Activated effector memory CD4-positive, alpha-beta T cell treated with Interleukin-2 at 50 U/mL for 16 hours (primary cell): ENCODE measurements around the gene NGB.
"Not testable (repeated sequence)": the region's sequence is repeated elsewhere in the genome, so short reads cannot be mapped to it uniquely, and the experiment has no call there.

Source experiments
- DNase-seq: peaks from one replicate; pipeline ENCODE4 v3.0.0-alpha.2; 2020

The NGB gene

DNA sequence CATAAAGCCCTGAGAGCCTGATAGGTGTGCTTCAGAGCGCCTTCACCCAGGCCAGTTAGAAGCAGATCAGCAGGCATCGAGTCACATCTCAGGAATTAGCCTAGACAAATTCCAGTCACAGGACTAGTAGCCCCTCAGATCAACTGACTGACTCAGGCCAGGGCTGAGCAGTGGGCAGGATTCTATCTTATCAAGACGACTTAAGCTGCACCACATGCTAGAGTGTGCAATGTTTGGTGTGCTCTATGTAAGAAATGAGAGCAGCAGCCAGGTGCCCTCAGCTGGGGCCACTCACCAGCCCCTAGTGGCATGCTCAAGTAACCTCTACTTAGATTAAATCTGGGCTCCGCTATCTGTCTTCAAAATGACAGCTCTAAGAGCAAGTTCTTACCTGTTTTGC is 19.7 kb upstream of the NGB start:
- DNase-seq = no peak

DNA sequence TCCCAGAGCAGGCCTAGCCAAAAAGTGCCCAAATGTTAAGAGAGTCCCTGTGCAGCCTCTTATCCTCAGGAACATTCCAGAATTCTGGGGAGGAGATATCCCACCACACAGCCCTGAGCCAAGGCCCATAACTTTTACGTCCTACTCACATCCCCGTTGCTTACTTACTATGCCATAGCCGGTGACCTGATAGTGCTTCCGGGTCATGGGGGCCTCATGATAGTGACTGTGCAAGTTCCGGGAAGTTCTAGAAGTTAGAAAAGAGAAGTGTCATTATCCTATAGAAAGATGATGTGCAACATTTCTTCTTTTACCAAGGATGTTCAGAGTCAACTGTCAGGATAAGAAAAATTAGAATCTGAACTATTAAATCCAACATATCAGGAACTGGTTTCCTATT is 15.6 kb upstream of the NGB start:
- no peak for DNase-seq

DNA sequence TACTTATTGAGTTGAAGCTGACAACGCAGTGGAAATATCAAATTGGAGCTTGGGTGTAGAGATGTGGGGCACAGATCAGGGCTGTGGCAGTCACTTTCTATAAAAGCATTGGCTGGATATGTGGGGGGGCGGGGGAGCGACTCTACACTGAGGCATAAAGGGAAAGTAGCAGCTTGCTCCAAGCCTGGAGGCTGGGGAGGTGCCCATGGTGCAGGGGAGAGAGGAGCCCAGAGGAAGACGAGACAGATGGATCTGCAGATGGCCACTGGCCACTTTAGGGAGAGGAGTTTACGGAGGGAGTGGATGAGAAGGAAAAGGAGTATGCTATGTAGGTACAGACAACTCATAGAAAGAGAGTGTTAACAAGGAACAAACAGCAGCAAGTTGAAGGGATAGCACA is 13.5 kb upstream of the NGB start:
- no peak for DNase-seq

DNA sequence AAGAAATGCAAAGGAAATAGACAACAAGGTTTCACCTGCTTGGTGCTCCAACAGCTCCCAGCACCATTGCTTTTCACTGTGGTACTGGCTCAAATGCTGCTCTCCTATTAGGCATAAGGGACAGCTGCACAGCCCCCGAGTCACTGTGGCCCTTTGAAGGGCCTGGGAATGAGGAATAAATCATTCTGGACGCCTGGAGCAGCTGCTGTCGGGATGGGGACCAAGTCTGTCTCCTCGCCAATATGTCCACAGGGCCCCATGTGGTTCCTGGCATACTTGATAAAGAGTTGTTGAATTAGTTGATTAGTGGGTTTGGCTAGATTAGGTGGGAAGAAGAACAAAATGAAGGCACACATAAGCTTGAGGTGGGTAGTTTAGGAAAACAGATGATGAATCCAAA is 13.1 kb upstream of the NGB start:
- no peak for DNase-seq

DNA sequence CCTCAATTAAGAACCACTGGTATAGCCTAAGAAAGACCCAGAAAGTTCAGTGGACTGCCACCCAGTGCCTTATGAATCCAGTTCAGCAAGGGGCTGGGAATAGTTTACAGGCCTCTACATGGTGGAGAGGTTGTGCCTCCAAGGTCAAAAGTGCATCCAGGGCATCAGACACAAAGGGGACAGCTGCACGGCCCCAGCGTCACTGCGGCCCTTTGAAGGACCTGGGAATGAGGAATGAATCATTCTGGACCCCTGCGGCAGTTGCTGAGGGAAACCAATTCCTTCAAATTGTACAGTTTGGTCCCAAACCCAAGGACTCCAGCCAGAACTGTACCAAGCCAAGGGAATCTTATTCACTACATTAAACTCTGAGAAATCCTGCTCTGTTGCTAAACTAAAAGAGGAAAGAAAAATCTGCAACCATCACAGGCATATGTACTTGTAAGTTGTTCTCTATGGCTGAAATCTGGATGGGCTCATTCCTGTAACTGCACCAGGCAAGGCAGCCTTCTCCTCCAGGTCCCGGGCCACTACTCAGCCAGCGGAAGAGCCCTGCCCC is 10.9 kb upstream of the NGB start:
- no peak for DNase-seq

DNA sequence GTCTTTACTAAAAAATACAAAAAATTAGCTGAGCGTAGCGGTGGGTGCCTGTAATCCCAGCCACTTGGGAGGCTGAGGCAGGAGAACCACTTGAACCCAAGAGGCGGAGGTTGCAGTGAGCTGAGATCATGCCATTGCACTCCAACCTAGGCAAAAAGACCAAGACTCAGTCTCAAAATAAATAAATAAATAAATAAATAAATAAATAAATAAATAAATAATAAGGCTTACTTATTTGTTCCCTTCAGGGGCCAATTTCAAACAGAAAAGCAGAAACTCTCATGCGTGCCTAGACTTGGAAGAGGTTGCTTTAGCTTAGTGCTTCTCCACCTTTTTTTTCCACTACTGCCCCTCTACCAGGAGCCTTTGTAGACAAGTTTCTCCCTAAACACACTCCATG is 9.9 kb upstream of the NGB start:
- not testable (repeated sequence) for DNase-seq

DNA sequence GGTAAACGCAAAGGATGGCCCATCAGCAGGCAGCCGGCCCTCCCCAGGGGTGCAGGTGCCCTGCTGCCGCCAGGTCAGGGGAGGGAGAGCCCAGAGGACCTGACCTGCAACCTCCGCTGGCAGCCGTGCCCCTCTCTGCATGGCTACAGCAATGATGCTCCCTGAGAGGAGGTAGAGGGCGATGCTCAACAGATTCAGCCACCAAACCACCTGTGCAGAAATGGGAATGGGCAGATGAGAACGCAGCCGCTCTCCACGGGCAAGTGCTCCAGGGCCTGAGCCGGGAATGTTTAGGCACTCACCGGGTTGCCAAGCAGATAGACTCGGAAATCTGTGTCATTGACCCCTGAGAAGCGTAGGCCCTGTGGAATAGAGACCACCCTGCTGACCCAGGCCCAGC is 8.7 kb upstream of the NGB start:
- no peak for DNase-seq

DNA sequence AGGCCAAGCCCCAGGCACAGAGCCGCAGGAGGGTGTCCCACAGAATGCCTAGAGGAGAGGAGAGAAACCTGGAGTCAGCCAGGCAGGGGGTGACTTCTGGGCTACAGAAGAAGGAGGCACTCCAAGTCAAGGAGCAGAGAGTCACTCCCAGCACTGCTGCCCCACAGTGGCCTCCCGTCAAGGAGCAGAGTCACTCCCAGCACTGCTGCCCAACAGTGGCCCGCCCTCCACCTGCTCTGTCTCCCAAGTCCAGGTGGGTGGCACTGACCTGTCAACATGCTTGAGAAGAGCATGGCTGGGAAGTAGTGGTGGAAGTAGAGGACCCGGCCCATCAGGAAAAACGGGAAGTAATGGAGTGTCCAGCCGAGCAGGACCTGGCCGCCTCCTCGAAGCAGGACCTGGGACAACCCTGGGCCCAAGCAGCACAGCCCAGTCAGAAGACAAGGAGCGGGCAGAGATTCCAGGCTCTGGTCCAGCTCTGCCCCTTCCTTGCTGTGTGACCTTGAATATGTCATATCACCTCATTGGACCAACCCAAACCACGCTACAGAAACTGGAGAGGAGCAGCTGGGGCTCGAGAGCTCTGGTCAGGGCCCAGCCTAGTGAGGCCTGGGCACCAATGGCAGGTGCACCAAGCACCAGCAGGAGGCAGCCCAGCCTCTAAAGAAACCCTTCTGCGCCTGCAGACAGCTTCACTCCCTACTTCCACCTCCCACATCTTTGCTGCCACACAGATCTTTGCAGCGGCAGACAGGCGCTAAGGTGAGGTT is 7.6 kb upstream of the NGB start:
- no peak for DNase-seq

DNA sequence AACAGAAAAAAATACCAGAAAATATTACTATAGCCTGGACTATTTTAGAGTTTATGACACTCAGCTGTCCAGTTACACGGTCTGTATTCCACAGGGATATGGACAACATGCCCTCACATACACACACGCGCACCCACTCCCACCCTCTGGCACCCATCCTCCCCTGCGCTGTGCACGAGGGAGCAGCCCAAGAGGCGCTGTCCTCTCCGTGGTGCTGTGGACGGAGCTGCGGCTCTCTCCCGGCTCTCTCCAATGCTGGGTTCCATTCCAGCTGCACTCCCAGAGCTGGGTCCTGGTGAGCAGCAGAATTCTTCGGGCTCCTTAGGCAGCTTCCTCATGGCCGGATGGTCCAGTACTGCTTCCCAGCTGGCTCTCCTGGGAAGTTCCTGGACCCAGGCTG is 6.0 kb upstream of the NGB start:
- no peak for DNase-seq

DNA sequence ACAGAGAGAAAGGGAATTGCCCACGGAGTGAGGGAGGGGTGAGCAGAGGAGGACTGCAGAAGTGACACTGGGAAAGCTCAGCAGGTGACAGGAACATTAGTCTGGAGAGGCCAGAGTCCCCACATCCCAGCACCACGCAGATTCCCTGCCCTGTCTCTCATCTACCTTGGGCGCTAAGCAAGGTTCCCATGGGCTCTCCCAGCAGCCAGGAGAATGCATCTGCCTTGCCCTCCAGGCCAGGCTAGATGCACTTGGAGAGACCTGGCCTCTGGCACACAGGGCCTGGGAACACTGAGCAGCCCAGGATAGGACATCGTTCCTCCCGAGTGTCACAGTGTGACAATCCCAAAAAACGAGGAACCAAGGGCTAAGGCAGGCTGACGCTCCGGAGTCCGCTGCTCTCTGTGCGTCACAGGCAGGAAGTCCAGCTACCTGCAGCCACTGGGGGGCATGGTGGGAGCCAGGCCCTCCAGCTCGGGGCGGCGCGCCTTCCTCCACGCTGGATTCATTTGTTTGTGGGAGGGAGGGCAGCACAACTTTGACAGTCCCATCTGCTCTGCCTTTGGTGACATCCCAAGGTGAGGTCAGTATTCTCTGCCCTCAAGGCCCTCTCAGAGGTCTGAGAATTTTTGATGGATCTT is 5.4 kb upstream of the NGB start:
- no peak for DNase-seq

DNA sequence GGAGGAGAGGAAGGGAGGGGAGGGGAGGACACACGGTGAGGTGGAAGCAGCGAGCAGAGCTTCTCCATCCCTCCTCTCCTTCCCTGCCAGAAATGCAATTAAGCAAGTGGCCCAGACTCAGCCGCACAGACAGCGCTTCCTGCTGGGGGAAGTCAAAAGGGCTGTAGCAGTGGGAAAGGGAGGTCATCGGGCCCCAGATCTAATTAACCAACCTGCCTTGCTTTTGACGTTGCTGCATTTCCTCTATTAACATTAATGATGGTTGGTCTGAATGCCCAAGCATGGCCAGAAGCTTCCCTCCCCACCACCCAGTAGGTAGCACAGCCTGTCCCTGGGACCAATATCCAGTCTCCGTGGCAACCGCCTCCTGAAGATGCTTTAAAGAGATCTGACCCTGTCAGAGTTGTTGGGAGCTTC is 4.6 kb upstream of the NGB start:
- no peak for DNase-seq

DNA sequence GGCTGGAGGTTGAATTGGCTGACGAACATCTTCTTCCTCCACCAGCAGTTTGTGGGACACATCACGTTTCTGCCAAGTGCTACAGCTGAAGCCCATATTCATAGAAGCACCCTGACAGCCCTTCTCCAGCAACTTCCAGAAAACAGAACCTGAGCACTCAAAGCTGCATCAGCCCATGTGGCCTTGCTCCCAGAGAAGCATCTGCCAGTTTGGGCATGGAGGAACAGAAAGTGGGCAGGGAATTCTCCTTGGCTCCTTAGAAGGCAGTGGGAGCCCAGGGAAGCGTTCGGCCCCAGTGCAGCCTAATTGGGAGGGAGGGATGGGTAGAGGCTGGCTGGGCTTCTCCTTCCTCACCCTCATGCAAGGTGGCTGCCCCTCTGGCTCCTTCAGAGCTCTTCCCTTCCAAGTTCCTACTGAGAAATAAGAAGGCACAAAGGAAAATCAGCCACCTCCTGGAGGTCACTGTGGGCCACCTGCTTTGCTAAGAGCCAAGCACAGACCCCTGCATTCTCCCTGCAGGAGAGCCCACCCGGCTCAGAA is 4.1 kb upstream of the NGB start:
- DNase-seq = no peak

DNA sequence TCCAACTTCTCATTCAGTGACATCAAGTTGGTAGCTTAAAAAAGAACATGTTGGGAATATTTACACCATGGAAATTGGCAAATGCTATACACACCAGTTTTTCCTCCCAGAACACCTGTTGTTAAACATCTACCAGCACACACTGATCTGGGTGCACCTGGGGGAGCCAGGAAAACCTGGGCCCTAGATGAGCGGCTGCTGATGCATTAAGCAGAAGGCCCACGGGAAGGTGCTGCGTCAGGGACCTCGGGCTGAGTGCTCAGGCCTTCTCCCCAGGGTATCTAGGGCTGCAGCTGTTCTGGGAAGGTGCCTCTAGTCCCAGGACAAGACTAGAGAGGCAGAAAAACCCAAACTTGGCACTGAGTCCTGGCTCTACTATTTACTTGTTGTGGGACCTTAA is 2.8 kb upstream of the NGB start:
- DNase-seq = no peak

DNA sequence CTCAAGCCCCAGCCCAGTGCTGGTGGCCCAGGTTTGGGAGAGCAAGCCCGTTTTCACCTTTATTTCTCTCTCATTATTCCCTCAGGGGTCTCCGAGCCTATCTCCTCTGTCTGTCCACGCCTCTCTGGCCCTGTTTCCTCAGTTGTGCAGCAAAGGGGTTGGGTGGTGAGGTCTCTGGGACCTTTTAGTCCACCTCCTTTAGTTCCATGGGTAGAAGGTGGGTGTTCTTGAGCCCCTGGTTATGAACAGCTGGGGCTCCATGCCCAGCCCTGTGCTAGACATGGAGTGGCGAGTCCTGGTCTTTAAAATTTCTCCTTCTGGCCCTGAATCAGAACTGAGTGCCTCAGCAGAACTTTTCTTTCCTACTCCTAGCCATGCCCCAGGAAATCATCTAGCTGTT is 1.3 kb upstream of the NGB start:
- no peak for DNase-seq

DNA sequence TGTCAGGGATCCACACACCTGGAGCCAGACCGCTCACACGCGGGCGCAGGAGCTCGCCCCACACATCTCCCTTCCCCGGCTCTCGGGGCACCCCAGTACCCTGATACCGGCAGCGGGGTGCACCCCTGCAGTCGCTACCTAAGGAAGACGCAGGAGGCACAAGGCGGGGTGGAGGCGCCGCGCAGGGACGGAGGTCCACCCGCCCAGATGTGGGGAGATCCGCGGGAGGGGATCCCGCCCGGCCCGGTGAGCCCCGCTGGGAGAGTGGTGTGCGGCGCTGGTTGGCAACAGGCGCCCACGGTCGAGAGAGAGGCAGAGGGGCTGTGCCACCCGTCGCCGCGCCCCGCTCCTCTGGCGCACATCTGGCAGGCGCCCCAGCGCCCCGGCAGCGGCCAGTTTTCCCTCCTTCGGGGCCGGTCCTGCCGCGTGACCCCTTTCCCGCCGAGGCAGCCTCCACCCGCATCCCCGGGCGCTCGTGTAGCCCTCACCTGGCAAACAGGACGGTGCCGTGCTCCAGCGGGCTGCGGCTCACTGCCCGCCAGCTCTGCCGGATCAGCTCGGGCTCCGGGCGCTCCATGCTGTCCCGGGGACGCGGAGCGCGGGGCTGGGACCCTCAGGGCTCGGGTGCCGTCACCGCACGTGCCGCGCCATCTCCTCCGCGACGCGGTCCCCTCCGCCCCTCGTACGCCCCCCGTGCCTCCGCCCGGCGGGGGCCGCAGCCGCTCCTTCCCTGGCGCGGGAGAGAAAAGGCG is 469 bp downstream of the NGB start:
- no peak for DNase-seq

DNA sequence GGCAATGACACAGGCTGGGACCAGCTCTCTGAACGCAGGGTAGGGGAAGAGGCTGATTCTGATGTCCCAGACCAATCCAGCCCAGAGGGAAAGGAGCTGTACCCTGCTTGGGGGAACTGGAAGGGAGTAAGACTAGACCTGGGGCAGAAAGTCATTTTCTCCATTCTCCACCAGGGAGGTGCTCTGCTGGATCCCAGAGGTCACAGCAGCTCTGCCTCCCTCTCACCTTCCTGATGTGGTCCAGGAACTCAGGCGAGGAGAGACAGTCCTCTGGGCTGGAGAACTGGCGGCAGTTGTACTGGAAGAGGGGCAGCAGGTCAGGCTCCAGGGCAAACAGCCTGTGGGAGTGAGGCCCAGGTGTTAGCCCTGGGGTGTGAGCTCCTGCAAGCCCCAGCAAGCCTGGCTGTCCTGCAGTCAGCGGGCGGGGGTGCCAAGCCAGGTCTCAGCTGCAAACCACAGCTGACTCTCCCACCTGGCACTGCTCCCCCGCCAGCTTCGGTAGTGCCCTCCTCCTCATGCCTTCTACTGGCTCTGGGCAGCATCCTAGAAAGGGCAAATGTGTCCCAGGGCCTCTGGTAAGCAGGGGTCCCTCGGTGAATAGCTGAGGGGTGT is 1.9 kb downstream of the NGB start:
- no peak for DNase-seq

DNA sequence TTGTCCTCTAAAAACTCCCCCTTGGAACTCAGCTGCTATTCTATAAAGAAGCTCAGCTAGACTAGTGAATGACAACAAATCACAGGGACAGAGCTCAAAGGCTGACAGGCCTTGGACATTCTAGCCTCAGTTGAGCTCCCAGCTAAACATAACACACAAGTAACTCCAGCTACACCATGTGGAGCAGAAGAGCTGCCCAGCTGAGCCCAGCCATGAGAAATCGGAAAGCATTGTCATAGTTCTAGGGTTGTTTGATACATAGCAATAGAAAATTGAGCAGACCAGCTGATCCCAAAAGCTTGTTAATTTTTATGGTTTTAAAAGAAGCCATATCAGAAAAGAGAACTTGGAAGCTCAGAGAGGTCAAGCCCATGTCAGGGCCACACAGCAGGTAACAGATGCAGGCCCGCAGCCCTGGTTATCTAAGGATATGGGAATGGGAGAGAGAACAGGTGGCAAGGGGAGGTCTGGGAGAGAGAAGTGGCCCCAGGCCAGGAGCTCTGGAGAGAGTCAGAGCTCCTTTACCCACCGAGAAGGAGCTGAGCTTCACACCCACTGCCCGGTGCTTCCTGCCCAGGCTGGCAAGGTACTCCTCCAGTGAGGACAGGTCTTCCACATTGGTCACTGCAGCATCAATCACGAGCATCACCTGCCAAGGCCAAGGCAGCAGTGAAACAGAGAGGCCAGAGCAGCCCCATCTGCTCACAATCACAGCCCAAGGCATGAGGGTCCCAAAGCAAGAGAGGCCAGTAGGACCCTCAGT is 2.9 kb downstream of the NGB start:
- no peak for DNase-seq

DNA sequence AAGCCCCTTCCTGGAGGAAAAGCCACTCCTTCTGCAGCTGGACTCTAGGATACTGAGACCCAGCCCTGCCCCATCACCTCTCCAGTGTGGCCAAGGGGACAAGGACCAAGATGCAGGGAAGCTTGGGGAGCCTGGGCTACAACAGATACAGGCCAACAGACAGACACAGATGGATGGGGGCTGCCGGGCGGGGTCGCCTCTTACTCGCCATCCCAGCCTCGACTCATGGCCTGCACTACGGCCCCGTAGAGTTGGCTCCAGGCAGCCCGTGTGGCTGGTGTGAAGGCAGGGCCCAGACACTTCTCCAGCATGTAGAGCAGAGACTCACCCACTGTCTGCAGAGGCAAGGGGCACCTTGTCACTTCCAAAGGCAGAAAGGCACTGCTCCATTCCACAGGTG is 4.7 kb downstream of the NGB start:
- DNase-seq = no peak

DNA sequence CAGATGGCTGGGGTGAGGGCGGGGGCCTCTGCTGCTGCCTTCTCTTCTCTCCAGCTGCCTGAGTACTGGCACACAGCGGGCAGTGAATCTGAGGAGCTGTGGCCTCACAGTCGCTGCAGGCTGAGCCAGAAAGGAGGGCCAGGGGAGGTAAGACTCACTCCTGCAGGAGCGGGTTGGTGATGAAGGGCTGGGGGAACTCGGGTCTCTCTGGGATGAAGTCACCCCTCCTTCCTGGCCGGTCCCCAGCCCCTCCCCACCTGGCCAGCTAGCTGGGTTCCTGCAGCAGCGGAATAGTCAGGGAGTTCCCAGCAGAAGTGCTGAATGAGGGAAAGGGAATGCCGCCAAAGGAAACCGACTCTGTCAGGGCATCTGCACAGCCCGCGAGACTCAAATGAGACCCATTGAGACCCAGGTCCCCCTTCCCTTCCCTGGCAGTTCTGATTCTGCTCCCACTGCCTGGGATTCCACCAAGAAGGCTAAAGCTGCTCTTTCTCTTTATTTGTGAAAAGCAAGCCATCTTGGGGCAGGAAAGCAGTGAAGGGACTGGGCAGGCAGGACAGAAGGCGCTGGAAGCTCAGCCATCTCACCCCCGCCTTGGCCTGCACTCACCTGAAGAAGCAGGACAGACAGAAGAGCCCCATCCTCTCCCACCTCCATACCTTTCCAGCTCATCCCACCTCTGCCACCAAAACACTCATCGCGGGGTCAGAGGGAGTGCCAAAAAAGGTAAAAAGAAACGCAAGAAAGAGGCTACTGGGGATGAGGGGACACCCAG is 5.3 kb downstream of the NGB start:
- DNase-seq = no peak

DNA sequence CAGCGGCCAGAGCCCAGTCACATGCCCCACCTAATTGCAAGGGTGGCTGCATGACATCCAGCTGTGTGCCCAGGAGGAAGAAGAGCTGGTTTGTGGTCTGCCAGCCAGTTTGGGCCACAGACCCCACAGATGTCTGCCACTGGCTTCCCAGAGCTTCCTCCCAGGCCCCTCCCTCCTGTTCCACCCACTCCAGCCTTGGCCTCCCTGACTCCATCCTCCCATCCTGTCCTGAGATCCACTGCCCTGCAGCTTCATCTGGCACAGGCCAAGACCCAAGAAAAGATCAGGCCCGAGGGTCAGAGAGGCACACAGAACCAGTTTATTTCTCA is 5.9 kb downstream of the NGB start:
- no peak for DNase-seq

DNA sequence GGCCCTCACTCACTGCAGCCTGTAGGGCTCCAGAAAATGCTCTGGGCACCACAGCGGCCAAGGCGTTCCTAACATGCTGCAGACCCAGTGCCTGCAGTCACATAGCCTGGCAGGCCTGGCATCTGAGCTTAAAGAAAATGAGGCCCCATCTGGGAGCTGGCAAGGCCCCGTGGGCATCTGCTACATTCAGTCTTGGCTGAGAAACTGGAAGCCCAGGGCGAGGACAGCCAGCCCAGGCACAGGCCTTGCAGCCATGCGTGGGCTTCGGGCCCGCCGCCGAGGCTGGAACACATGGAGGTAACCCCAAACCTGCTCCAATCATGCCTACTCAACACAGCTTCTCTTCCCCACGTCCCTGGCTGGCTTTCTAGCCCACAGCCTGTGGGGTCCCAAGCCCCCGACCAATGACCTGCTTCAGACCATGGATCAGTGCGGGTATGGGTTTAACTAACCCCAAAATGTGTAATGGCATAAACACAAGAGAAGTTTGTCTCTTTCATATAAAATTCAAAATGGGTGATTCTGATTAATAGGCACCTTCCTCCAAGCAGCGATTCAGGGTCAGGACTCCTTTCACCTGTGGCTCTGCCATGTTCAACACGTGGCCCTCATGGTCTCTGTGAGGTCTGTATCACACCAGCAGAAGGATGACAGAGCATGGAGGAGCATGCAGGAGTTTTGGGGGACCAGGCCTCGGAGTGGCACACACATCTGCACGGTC is 6.4 kb downstream of the NGB start:
- no peak for DNase-seq
